GM21528 (cell line): Measurements from ENCODE around the gene ADAMTS17.

ENCODE experiments used
- ATAC-seq: cut with Tn5 transposase; IDR thresholded peaks from one replicate; pipeline ENCODE4 v1.9.1; 2021; ENCODE audit warnings: mild to moderate bottlenecking, moderate library complexity; ENCODE audit not compliant: unreplicated experiment, low FRiP score

Gene ADAMTS17

DNA sequence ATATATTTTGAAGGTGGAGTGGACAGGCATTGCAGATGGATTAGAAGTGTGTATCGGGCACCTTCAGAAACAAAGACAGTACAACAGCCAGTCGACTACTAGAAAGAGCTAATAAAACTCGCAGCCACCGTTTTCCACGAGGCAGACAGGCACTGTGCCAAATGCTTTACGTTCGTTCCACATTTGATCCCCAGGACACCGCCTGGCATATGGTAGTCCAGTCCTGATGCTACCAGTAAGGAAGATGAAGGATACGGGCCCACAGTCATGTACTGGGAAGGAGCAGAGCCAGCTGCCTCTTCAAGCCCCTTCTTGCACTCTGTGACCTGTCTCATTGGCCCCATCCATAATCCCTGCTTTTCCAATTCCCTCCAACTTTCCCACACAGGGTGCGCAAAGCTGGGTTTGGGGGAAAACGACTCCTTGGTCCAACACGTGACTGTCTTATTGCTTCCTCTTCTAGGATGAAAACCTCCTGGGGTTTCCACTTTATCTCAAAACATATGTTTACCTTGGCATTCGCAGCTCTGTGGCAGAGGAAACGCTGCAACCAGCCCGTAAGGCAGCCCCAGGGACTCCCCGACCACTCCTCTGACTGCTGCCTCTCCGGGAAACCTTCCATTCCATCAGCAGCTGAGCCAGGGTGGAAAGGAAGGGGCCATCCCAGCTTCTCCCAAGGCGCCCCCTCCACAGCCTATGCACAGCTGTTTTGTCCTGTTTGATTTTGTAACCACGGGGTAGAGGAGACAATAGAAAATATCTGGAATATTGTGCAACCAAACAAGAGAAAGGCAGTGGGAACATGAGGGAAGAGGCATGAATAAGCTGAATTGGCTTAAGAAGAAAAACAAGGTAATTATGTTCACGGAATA lies 107.4 kb downstream of the ADAMTS17 start:
- ATAC-seq, result no peak

DNA sequence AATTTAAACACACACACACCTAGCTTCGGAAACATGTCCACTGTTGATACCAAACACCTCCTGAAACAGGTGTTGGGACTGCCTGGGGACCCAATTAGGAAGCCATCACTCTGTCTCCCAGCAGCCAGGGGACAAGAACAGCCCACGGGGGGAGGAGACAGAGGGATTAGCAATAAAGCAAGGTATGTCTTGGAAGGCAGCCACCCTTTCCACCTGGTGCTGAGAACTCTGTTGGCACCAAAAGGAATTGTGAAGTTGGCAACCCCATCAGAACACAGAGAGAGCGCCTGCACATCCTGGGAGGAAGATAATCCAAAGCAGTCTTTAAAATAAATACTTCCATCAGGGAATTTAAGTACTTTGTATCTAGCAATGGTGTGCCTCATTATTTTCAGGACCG lies 111.0 kb downstream of the ADAMTS17 start:
- no peak for ATAC-seq

DNA sequence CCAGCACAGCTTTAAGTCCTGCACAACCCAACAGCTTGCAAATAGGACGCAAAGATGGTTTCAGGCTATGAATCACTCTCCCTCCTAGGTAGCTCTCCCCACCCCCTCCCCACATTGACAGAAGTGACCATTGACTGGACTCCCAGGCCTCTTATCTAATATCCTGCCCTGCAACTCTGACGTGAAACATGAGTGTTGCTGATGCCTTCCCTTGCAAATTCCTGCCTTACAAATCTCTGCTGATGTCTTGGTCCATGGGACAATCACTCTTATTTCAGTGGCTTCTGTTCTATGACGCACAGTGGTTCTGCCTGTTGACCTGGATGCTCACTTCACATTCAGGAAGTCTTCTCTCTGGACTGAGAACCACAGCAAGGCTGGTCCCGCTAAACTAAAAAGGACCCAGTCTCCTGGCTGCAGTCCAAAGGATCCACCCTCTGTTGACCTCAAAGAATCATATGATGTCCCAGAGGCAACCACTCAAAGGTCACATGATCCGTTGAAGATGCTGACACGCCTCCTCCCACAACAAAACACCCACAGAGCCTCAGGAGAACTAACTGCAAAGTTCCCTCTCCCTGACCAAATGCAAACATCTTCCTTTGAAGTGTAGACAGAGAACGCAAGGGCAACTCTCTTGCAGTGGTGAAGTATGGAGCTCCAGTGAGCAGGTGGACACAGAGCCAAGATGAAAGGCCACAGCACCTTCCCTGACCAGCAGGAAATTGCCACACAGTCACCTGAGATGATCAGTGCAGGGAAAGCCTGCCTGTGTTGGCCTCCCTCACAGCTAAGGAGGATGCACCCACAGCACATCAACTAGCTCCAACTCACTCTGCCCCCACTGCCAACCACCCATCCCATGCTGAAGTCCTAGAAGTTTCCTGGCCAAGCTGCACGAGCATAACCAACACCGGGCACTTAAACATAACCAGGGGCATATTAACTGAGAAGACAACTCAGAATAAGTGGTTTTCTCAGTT lies 112.3 kb downstream of the ADAMTS17 start:
- no peak for ATAC-seq

DNA sequence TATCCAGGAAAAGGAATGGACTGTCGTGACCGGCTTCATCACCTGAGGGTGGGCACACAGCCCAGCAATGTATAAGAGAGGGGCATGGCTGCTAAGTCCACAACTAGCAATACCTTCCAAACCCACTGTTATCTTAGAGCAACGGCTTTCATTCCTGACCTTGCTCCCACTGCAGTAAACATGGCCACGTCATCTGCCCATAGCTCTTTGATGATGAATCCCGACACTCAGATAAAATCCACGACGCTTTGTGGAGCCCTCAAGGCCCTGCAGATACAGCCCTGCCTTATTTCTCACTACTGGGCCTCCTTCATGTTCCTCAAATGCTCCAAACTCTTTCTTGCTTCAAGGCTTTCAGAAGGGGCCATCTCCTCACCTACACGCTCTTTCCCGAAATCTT lies 114.0 kb downstream of the ADAMTS17 start:
- no peak for ATAC-seq

DNA sequence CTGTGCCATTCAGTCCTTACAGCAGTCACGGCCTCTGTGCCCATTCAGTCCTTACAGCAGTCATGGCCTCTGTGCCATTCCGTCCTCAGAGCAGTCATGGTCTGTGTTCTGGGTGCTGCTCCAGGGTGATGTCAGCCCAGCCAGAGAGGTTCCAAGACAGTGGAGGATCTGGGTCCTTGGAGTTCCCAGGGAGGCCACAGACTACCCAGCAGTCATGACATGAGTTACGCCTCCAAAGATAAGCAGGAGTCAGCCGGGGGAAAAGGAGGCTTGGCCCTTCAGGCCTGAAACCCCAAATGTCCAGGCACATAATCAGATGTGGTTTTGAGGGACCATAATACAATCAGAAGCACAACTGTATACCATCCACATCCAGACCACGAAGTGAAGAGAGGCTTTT lies 115.7 kb downstream of the ADAMTS17 start:
- no peak for ATAC-seq

DNA sequence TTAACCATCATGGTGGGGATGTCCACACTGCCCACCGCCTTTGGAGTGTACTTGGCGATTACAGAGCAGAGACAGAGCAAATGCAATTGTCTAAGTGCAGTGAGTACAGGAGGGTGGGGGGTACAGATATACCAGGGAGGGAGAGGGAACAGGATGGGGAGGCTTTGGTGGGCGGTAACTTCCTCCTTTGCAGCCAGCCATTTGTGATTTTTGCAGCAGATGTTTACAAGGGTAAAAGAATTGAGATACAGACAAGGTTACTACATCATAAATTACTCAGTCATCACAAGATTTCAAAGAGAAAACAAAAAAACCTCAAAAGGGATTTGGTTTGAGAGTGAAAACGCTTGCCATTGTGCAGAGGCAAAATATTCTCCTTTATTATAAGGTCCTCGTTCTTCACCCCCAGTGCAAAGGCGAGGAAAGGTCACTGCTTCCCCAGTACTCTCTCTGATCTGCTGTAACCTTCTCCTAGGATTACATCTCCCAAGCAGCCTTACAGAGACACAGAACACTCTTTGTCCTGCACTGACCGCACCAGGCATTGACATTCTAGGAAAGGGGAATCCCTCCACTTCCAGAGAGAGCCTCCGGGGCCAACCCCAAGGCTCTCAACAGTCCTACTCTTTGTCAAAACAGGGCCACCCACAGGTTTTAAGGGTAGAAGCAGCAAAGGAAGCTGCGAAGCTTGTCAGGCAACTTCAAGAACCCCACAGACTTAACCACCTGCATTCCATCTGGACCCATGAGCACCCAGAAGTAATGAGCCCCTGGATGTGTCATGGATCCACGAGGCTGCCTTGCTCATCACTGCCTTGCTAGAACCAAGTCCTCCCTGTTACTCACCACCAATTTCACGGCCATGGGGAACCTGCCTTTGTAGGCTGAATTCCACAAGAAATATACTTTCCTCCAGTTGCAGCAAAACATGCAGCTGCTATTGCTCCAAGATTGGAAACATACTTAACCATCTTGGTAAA lies 117.3 kb downstream of the ADAMTS17 start:
- no peak for ATAC-seq

DNA sequence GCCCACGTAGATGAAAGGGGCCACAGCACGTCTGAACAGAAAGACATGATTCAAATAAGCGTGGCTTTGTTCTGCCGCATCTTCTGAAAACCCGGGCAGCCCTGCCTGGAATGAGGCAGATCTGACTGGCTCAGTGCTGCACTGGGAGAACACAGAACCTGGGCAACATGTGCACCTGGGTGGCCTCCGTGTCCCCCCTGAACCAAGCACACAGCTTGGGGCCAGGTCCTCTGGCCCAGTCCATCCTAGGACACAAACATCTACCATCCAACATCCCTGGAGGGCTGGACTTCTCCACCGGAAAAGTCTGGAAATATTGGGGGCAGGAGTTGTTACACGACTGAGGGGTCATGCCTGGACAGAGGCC lies 119.4 kb downstream of the ADAMTS17 start:
- no peak for ATAC-seq

DNA sequence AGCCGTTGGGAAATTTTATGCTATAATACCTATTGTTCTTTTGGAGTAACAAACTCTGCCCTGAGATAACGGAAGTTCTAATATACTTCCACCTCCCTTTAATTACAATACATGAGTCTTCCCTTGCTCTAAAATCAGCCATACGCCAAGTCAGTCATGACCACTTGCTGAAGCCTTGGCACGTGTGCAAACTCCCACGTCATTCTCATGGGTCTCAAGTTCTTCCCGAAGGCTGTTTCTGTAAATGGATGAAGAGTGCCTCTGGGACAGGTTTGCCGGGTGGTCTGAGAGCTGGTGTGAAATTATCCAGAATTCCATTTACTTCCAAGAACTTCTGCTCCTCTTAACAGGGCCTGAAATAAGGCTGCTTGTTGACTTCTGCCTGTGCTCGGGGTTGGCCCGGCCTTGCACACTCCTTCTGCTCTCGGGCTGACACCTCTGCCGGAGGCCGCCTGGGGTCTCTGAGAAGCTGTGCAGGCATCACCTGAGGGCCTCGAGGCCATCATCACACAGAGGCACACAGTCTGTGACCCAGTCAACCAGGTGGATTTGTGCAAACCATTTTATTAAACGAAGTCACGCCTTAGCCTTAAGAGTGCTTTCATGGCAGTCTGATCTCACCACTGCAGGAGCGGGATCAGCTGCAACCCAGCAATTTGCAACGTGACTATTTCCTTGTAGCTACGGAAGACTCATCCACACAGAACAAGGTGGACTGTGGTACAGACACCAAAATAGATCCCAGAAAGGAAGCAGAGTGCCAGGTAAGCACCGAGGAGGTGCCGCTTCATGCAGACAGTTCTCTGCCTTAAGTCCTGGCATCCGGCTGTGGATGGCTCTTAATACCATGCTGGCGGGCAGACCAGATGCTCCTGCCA lies 120.1 kb downstream of the ADAMTS17 start:
- ATAC-seq, result no peak

DNA sequence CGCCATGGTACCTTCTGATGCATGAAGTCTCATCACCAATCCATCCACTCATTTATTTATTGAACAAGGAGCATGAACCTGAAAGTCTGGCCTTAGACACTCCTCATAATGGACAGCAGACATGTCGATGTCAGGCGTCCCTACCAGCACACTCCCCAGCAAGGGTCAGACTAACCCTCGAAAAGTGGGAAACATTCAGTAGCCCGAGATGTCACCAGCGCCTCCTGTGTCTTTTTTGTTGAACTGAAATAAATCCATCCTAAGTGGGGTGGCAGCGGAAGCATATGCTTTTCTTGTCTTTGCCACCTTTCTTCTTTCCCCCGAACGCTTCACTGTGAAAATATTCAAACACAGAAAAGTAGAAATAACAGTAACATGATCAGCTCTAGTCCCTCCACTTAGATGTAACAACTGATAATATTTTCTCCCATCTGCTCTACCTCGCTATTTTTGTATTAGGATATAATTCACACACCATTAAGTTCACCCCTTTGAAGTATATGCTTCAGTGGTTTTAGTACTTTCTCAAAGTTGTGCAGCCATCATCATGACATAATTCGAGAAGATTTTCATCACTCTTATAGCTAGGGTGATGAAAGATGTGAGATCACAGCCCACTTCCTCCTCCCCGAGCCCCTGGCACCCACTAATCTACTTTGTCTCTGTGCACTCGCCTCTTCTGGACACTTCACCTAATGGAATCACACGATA lies 121.6 kb downstream of the ADAMTS17 start:
- no peak for ATAC-seq

DNA sequence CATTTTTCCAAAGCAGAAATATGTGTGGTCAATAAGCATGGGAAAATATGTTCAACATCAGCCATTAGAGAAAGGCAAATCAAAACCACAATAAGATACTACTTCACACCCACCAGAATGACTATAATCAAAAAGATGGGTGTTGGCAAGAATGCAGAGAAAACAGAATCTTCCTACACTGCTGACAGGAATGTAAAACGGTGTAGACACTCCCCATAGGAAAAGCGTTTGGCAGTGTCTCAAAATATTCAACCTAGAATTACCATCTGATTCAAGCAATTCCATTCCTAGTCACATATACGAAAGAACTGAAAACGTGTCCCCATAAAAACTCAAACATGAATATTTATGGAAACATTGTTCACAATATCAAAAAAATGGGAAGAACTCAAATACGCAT lies 123.3 kb downstream of the ADAMTS17 start:
- no peak for ATAC-seq

DNA sequence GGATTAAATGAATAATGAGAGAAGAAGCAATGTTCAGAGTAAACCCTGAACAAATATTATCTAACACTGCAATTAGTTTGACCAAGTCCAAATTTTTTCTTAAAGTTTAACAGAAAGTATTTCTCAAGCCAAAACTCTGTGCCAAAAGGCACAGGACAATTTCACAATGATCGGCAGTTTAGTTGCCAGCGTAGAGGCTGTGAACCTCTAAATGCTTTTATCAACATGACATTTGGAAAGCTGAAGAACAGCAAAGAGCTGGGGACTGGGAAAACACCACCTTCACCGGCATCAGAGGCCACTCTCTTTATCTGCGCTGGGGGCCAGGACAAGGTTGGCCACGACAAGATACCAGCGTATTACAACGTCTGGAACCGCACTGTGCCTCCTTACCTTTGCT lies 125.6 kb downstream of the ADAMTS17 start:
- ATAC-seq, result no peak

DNA sequence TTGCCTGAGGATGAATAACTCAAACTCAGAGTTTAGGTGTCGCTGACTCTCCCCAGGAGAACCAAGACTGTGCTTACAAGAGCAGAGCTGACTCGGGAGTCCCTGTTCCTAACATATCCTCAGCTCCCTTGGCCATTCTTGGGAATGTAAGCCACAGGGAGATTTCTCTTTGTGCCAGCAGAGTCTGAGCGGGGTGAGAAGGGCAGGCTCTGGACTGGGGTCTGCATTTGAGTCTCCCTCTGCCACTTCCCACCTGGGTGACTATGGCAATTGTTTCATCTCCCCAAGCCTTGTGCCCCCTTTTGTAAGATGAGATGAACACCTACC lies 126.0 kb downstream of the ADAMTS17 start:
- no peak for ATAC-seq

DNA sequence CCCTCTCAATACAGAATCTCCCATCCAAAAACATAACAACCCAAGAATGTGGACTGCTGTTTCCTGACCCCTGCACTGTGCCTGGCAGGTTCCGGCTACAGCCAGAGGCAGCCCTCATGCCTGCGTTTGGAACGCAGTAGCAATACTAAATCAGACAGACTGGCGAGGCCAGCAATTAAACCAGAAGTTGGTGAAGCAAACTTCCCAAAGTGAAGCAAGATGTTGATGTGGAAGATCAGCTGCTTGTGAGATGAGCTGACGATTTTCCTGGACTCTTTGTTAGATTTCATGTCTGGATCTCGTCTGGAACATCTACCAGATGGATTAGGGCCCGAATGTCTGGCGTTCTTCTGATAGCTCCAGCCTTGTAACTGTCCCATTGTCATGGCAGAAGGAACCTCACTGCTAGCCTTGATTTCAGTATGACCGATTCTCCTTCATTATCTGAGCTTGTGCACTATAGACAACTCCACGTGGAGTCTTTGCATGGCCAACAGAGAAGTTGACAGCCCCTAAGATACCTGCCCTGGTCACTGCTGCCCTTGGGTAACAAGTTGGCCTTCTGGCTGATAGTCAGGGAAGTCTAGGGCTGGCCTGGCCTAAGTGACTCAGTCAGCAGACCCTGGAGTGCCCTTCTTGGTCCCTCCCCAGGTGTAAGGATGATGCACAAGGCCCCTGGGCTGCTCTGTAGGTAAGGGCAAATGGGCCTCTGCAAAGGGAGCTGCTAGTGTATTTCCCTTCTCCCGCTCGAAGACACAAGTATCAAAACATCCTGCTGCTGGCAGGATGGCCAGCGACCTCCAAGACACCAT lies 126.5 kb downstream of the ADAMTS17 start:
- no peak for ATAC-seq

DNA sequence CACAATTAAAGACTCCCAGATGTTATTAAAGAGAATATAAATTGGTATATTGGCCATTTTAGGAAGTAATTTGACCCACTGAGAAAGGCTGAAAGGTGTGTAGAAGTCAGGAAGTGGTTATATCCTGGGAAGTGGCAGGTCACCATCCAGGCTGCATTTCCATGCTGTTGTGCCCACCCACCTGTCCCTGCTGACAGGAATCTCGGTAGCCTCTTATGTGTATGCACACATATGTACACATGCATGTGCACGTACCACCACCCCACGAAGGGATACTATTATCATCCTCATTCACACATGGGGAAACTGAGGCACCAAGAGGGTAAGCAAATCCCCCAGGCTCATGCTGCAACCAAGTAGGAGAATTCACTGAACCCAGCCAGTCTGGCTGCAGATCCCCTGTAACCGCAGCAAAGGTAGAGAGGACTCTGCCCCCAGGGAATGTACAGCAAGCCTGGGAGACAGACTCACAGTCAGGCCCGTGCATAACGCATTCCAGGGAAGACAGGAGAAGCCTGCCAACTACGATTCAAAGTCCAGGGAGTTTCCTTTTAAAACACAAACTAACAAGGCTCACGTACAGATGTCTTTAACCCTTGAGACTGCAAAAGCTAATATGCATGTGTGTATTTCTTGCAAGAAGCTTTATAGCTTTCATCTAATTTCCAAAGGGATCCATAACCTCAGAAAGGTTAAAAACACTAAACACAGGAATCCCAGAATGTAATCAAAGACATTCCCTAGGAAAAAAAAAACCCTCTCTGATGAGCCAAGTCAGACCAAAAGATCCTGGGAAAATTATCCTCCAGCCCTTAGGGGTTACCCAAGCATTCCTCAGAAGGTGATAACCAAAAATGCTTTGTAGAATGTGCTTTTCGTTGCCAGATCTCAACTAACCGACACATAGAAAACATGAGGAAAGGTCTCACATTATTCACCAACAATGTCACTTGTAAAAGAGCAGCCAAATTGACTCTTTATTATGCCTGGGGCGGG lies 129.6 kb downstream of the ADAMTS17 start:
- ATAC-seq, result no peak

DNA sequence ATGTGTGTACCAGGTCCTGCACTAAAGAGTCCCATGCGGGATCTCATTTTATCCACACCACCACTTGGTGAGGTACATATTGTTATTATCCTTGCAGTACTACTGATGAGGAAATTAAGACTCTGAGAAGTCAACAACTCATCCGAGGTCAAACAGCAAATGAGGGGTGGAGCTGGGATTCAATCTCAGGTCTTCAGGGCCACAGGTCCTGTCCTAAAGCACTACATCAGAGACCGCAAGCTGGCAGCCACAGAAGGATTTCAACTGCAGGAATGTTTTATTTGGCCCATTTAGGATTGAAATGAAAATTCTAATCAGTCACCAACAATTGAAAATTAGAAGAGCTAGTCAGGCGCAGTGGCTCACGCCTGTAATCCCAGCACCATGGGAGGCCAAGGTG lies 131.4 kb downstream of the ADAMTS17 start:
- ATAC-seq, result no peak

DNA sequence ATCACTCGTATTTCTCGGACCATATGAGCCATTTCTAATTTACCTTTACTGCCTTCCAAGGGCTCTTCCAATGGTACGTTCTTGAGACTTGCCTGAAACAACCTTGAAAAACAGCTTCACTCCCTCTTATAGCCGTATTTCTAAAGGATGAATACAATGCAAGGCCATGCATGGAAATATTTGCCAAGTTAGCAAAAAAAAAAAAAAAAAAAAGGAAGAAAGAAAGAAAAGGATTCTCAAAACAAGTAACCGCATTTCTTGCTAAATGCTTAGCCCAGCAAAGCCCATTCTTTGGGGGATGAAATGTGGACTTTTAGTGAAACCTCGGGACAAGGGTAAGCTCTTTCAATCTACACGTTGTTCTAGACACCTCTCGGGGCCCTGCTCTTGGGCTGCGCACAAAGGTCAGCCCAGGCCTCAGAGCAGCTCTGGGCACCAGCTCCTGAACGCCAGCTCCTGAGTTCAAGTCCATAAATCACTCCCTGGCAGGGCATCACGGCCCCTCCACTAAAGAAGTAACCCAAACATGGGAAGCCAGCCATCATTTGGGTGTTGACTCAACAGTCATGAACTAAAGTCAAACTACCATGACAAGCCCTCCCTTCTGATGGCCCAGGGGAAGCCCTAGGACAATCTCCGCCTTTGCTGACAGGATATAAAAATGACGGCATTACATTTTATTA lies 132.7 kb downstream of the ADAMTS17 start:
- no peak for ATAC-seq
